GM19023 (cell line): ENCODE results near the gene PLS3.

Source experiments
- ATAC-seq: cut with Tn5 transposase; IDR thresholded peaks from one replicate; pipeline ENCODE4 v1.9.1; 2021; ENCODE audit warnings: mild to moderate bottlenecking, moderate library complexity; ENCODE audit not compliant: unreplicated experiment

The PLS3 gene

DNA sequence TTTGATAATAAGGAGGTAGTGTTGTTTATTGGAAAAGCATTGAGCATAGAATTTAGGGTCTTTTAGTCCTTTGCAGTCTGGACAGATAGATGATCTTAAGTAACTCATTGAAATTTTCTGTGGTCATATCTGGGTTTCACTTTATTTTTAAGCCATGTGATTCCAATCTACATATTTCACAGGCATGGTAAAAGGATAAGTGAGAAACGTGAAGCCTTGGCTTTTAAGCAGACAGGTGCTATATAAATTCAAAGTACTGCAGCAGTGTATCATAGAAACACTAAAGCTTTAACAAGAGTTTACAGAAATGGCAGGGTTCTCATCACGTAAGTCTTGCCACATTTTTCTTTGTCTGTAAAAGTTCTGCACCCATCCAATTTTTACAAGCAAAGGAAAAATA, 4.9 kb downstream of the PLS3 start:
- ATAC-seq = no peak

DNA sequence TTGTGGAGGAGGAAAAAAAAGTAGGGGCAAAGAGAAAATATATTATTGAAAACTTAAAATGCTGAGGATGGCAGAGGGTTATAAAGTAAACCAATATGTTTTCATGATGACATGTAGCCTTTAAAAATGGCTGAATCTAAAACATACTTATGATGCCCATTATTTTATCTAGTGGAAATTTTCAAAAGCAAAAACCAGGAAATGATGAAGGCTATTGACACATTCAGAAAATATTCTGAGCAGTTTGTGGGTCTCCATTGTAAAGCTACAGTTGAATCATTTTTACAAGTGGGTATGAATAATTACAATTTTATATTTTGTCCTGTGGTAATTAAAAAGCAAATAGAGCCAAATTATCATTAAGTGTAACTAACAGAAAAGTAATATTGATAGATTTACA, 10.7 kb downstream of the PLS3 start:
- no peak for ATAC-seq

DNA sequence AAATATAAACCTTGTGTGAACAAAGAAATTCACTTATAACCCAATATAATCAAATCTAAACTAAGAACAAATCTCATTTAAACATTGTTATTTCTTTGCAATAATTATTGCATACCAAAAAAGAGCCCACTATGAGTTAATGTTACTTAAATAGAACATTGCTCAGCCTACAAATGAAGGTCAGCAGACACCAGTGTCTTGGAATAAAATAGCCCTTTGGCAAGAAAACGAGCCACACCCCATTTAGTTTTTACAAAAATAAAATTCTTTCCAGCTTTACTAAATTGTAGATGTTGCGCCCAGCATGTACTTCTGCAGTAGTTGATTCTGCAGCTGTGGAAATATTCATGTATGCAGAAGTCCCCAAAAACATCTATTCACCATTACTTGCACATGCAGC, 12.2 kb downstream of the PLS3 start:
- no peak for ATAC-seq

DNA sequence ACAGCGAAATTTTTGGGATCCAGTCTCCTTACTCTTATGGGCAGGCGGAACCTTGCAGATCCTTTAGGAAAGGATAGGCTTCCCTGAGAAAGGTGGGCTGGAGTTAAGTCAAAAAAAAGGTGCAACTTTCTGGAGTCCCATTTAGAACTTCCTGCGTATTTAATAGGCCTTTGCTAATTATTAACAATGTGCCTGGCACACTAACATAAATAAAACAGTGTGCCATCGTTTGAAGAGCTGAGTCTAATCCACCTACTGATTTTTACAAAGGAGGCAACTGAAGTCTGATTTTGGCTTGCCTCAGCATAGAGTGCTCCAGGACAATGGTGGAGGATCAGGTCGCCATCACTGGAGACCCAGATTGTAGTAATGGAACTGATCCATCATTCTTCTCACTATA, 15.7 kb downstream of the PLS3 start:
- ATAC-seq = no peak

- ATAC-seq = no peak
These were observed 18.4 kb downstream of the PLS3 start for GRCh38 chrX:115579327-115579726.

DNA sequence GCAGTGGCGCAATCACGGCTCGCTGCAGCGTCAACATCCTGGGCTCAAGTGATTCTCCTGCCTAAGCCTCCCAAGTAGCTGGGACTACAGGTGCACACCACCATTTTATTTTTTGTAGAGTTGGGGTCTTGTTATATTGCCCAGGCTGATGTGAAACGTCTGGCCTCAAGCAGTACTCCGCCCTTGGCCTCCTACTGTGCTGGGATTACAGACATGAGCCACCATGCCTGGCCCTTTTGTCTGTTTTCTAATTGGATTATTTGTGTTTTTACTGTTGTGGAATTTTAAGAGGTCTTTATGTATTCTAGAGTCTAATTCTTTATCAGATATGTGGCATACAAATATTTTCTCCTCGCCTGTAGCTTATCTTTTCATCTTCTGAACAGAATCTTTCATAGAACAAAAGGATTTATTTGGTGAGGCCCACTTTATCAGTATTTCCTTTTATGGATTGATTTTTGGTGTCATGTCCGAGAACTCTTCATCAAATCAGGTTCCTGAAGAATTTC, 18.9 kb downstream of the PLS3 start:
- no peak for ATAC-seq

DNA sequence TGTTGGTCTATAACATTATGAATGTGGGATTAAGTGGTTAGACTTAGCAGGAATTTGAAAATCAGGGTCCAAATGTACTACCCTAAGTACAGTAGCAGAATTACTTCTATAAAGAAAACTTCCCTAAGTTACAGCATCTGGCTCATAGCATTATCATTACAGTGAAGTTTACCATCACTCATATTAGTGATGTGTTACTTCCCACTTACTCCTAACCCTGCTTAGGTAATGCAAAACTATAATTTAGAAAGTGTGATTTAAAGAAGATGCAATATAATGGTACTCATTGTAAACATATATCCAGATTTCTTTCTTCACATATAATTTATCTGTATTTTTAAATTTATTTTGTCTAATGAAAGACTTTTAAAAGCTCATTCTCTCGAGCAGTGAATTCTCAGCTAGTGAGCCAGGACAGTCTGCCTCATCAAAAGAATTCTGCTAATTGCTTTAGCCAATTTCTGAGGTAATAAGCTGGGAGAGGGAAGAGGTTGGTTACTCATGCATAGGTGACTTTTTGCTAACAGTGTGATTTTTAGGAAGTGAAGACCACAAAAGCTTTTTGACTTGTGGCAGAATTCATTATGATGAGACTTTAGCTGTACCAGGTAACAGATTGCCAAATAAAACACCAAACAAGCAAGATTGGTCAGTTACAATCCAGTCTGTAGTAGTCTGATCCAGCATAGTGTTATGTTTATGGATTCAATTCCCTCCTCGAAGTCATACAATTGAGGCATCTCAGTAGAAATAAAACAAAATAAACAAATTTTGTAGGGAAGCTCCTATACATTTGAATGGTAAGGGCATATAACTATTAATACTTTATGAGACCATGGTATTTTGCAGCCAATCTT, 21.0 kb downstream of the PLS3 start:
- ATAC-seq = no peak

GRCh38 chrX:115582616-115583495, 21.9 kb downstream of the PLS3 start:
- ATAC-seq = no peak

GRCh38 chrX:115583496-115584004, 22.6 kb downstream of the PLS3 start:
- no peak for ATAC-seq

GRCh38 chrX:115584696-115585095, 23.7 kb downstream of the PLS3 start:
- no peak for ATAC-seq

- ATAC-seq = no peak
These were observed 27.2 kb downstream of the PLS3 start for GRCh38 chrX:115588179-115588578.

GRCh38 chrX:115589419-115589818, 28.4 kb downstream of the PLS3 start:
- ATAC-seq = no peak

DNA sequence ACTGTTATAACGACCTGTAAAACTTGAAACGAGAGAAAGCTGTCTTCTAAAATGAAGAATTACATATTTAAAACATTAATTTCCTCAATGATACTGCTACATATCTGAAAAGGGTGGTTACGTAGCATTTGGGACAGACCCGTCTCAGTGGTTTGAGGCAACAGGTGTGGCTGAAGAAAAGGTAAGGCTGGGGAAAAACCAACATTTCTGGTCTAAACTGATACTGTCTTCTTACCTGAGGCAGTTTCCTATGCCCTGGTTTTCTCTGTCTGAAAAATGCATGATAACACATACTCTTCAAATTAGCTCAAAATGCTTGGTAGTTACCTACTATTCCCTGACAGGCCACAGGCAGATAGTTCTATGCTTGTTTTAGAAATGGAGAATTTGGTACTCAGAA, 30.4 kb downstream of the PLS3 start:
- ATAC-seq = no peak

DNA sequence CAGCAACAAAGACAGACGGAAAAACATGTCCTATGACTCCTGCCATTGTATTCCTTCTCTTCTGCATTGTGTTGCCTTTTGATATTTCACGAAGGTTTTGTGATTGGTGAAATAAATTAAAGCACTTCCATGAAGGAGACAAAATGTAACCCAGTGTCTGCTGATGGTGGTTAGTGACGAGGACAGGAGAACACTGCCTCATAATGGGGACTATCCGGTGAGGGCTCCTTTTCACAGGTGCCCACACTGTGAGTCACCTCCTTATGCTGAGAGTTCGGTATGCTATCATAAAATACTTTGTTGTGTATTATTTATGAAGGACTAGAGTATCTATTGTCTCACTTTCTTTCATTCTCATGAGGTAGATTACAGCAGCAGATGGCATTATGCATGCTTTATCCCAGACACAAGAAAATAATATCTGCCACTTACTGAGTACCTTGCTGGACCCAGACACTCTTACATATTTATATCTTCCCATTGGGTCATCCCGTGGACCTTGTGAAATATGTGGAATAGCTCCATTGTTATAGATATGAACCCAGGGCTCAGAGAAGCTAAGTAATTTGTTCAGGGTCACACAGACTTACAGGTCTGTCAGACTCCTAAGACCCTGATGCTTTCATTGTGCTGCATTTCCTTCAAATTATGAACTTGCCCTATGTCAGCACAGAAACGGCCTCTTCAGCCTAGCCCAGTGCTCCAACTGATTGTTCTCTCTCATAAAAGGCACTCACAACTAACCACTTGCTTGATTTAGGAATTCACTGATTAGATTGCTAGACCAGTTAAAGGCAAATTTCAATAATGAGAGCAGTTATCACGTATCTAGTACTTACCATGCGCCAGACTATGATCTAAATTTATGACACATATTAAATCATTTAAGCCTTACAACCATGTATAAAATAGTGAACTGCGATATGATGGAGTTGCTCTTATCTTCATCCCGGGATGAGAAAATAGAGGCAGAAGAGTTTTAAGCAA, 31.2 kb downstream of the PLS3 start:
- no peak for ATAC-seq

- ATAC-seq = no peak
These were observed 32.2 kb downstream of the PLS3 start for GRCh38 chrX:115592997-115593734.

GRCh38 chrX:115595049-115595448, 34.1 kb downstream of the PLS3 start:
- no peak for ATAC-seq

DNA sequence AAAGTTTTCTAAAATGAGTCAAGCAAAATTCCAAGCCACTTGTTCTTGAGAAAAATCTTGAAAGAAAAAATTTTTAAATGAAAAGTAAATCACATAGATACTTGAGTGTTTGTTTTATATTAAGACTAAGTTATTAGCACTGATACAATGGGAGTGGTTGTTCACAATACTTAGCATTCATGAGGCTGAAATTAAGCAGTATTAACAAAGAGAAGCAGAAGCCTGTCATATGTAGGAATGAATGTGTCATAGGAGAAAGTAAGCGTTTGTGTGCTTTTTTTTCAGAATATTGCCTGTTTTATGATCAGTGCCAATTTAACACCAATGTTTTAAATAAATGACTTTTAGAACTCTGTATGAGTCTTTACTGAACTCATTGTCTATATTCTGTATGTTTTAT, 37.6 kb downstream of the PLS3 start:
- no peak for ATAC-seq

- ATAC-seq = no peak
These were observed 41.3 kb downstream of the PLS3 start for GRCh38 chrX:115602308-115602707.

DNA sequence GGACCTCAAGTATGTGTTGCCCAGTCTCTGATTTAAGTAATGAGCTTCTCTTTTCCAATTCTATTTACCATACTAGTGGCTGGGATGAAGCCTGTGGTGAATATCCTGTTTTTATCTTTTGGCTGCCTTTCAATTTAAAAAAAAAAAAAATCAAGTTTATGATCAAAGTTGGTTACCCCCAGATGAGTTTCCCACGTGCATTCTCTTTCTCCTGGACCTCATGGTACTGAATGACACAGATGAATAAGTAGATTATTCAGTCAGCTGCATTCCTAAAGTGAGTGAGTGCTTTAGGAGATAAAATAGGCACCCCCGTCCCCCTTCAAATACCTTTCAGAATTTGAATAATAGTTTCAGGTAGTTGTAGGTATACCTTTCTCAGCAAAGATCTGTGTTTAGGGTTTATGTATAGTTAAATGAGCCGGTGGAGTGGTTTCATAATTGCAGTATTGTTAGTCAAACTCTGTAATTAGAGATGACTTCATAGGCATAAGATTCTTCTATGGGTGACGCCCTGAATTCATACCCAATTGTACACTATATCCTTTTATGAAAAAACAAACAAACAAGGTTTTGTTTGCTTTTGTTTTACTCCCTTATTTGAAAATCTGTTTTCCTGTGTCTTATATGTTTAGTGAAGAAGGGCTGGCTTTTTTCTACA, 41.9 kb downstream of the PLS3 start:
- no peak for ATAC-seq
